SK-N-SH (cell line): Measurements from ENCODE around the gene RSU1. TPM values are rescaled to one million over a fixed set of nuclear protein-coding genes. Genes with fewer than 3 reads are reported as not detected.

Source experiments
- CTCF ChIA-PET: fragments of 300-600, 350-600 bp; formaldehyde crosslinking; extraction: SDS; loops from one replicate; lab custom pipeline; 2021; lab: Yijun Ruan, JAX
- POLR2A ChIA-PET: fragments of 350-600 bp; sonication (Branson Sonifier 250); formaldehyde crosslinking; extraction: SDS; loops from one replicate; lab custom pipeline; 2020; ENCODE audit warnings: antibody characterized with exemption, inconsistent platforms; lab: Yijun Ruan, JAX
- DNase-seq: peaks from one replicate; pipeline ENCODE4 v3.0.0; 2012
- H2AFZ ChIP-seq: fragments of 200-600 bp; sonication (generic); 2 replicates; pipeline ENCODE4 v1.8.1; 2016; ENCODE audit warnings: antibody characterized with exemption, mild to moderate bottlenecking, low read depth
- H3F3A ChIP-seq: fragments of 200-600 bp; sonication (generic); replicated peaks from 2 replicates; pipeline ENCODE3; 2016; ENCODE audit warnings: antibody characterized with exemption, mild to moderate bottlenecking; ENCODE audit not compliant: insufficient read depth
- H3K27ac ChIP-seq, 2 experiments: fragments of 200-500 bp in 1 of 2; fragments of 200-600 bp in 1 of 2; sonication (Bioruptor generic) in 1 of 2; sonication (generic), shearing (Covaris generic) in 1 of 2; 2 replicates each; pipeline versions ENCODE4 v1.5.1 to v1.6.1; 2014 to 2016; ENCODE audit warnings: low read depth in 2 of 2, inconsistent platforms in 1 of 2, low read length in 1 of 2, mild to moderate bottlenecking in 1 of 2, mixed read lengths in 1 of 2
- H3K27me3 ChIP-seq: fragments of 200-600 bp; sonication (generic), shearing (Covaris generic); 2 replicates; pipeline ENCODE4 v1.6.1; 2016; ENCODE audit warnings: mixed run types; ENCODE audit not compliant: insufficient read depth
- H3K36me3 ChIP-seq, 2 experiments: fragments of 200-500 bp in 1 of 2; fragments of 200-600 bp in 1 of 2; sonication (Bioruptor generic) in 1 of 2; sonication (generic) in 1 of 2; replicated peaks in 1 of 2; 2 replicates each; pipeline versions ENCODE3 to v1.5.1; 2014 to 2016; ENCODE audit warnings: low read length in 1 of 2, mild to moderate bottlenecking in 1 of 2; ENCODE audit not compliant: insufficient read depth in 2 of 2, control insufficient read depth in 1 of 2
- H3K4me1 ChIP-seq, 2 experiments: fragments of 200-500 bp in 1 of 2; fragments of 200-600 bp in 1 of 2; sonication (Bioruptor generic) in 1 of 2; sonication (generic), shearing (Covaris generic) in 1 of 2; 2 replicates each; pipeline versions ENCODE4 v1.5.1 to v1.6.1; 2014 to 2016; ENCODE audit warnings: low read depth in 1 of 2, low read length in 1 of 2, mixed run types in 1 of 2; ENCODE audit not compliant: insufficient read depth in 2 of 2, control insufficient read depth in 1 of 2
- H3K4me2 ChIP-seq: fragments of 200-600 bp; sonication (generic), shearing (Covaris generic); 2 replicates; pipeline ENCODE4 v1.6.1; 2017; ENCODE audit warnings: mixed run types
- H3K4me3 ChIP-seq, 2 experiments: fragments of 200-500 bp in 1 of 2; fragments of 200-600 bp in 1 of 2; sonication (Bioruptor generic) in 1 of 2; sonication (generic), shearing (Covaris generic) in 1 of 2; 2 replicates each; pipeline versions ENCODE4 v1.5.1 to v1.8.1; 2014 to 2016; ENCODE audit warnings: low read depth in 2 of 2, inconsistent platforms in 1 of 2, low read length in 1 of 2, mild to moderate bottlenecking in 1 of 2, mixed read lengths in 1 of 2, moderate library complexity in 1 of 2
- H3K79me2 ChIP-seq: fragments of 200-600 bp; sonication (generic); 2 replicates; pipeline ENCODE4 v1.8.1; 2017; ENCODE audit warnings: mild to moderate bottlenecking; ENCODE audit not compliant: insufficient read depth
- H3K9ac ChIP-seq: fragments of 200-600 bp; sonication (generic); 2 replicates; pipeline ENCODE4 v1.6.1; 2017; ENCODE audit warnings: mixed run types
- H3K9me2 ChIP-seq: fragments of 200-600 bp; sonication (generic); 2 replicates; pipeline ENCODE4 v1.6.1; 2017; ENCODE audit warnings: mixed run types
- H3K9me3 ChIP-seq: fragments of 200-600 bp; sonication (generic); 2 replicates; pipeline ENCODE4 v1.6.1; 2017; ENCODE audit warnings: mixed run types, mild to moderate bottlenecking, moderate library complexity
- H4K20me1 ChIP-seq: fragments of 200-600 bp; sonication (generic); 2 replicates; pipeline ENCODE4 v1.6.1; 2017; ENCODE audit warnings: mild to moderate bottlenecking, mixed run types; ENCODE audit not compliant: insufficient read depth
- CTCF ChIP-seq: fragments of 200-600 bp; sonication (generic); IDR thresholded peaks from 2 replicates; pipeline ENCODE4 v1.6.1; 2017; ENCODE audit warnings: antibody characterized with exemption, mild to moderate bottlenecking, moderate library complexity
- ELF1 ChIP-seq: IDR thresholded peaks from 2 replicates; pipeline ENCODE4 v1.4.0; 2012
- EP300 ChIP-seq, 2 experiments: IDR thresholded peaks; 2 replicates each; pipeline versions ENCODE4 v1.4.0 to v1.6.1; 2012; ENCODE audit warnings: borderline replicate concordance in 1 of 2, low read depth in 1 of 2, low read length in 1 of 2
- EZH2phosphoT487 ChIP-seq: fragments of 200-600 bp; sonication (generic); IDR thresholded peaks from 2 replicates; pipeline ENCODE4 v1.6.1; 2017; ENCODE audit warnings: low read depth, mixed run types, mild to moderate bottlenecking, antibody characterized with exemption, moderate library complexity, borderline replicate concordance
- JUND ChIP-seq: IDR thresholded peaks from 2 replicates; pipeline ENCODE4 v1.4.0; 2012
- MEF2A ChIP-seq: IDR thresholded peaks from 2 replicates; pipeline ENCODE4 v1.4.0; 2012; ENCODE audit warnings: low read depth, borderline replicate concordance
- MXI1 ChIP-seq: IDR thresholded peaks from 2 replicates; pipeline ENCODE4 v1.6.1; 2012; ENCODE audit warnings: mild to moderate bottlenecking, low read depth, low read length, improper control_type of control experiment
- NFIC ChIP-seq: IDR thresholded peaks from 2 replicates; pipeline ENCODE4 v1.4.0; 2012; ENCODE audit warnings: borderline replicate concordance
- PBX3 ChIP-seq: IDR thresholded peaks from 2 replicates; pipeline ENCODE4; 2012
- POLR2AphosphoS5 ChIP-seq: IDR thresholded peaks from 2 replicates; pipeline ENCODE4 v1.6.1; 2012; ENCODE audit warnings: low read depth, low read length
- RAD21 ChIP-seq: IDR thresholded peaks from 2 replicates; pipeline ENCODE4 v1.6.1; 2012; ENCODE audit warnings: mild to moderate bottlenecking, low read length
- RCOR1 ChIP-seq: fragments of 150-350 bp; IDR thresholded peaks from 2 replicates; pipeline ENCODE4 v1.6.1; 2017; ENCODE audit warnings: antibody characterized with exemption, low read length
- REST ChIP-seq: IDR thresholded peaks from 2 replicates; pipeline ENCODE4 v1.6.1; 2012; ENCODE audit warnings: mild to moderate bottlenecking, low read depth, low read length, moderate library complexity
- TCF12 ChIP-seq: IDR thresholded peaks from 2 replicates; pipeline ENCODE4 v1.4.0; 2012
- TEAD4 ChIP-seq: IDR thresholded peaks from 2 replicates; pipeline ENCODE4 v1.4.0; 2012; ENCODE audit warnings: mild to moderate bottlenecking, borderline replicate concordance; ENCODE audit not compliant: insufficient read depth
- USF2 ChIP-seq: fragments of 150-350 bp; IDR thresholded peaks from 2 replicates; pipeline ENCODE4 v1.6.1; 2017; ENCODE audit warnings: antibody characterized with exemption, low read length, low read depth, borderline replicate concordance
- WGBS: methylation state at CpG from one replicate; pipeline ENCODE4 v1.1.6; 2017; ENCODE audit warnings: low lambda C conversion rate; 5-methylcytosine and 5-hydroxymethylcytosine counted together
- polyA plus RNA-seq, 3 experiments: library from polyadenylated mRNA; depleted of rRNA; stranded (reverse); fragments of >200 nt; gene quantifications; 2 replicates each; pipeline ENCODE4 v1.2.3, GENCODE V29; 2012

The RSU1 gene
- polyA plus RNA-seq, 1 of the 3 experiments (the other 2 are of a cell fraction): 59.8 TPM

DNA sequence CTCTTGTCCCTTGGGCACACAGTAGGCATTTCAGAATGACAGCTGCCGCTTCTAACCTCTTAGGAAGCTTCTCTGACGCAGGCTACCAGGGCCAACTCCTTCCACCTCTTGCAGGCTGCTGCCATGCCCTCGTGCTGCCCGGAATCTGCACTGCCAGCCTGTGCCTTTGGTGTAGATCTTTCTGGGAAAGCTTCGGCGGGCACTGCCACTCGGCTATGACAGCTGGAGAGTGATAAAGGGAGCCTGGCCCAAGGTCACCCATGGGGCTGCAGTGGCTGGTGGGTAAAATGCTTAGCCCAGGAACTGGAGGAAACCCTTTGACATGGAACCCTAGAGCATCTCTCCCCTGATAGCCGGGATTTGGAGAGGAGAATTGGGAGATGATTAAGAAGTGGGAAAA is 217.6 kb downstream of the RSU1 start:
- Histone ChIP-seq H3K27me3 (no peaks in the 10 kb centered on the region), H3F3A (no peaks in the 10 kb centered on the region), H4K20me1 (0 out of 2 replicates have a peak, but pooled peaks cover 6% of the 10 kb centered on the region), H3K9me3 (no peaks in the 10 kb centered on the region), H2AFZ (no peak overlapping the region), H3K4me2 (no peak overlapping the region), H3K4me3 (no peak overlapping the region), H3K9ac (no peak overlapping the region), H3K27ac (no peak overlapping the region), H3K4me1 (no peaks in the 10 kb centered on the region), H3K9me2 (no peaks in the 10 kb centered on the region), H3K79me2 (no peaks in the 10 kb centered on the region), H3K36me3 (no peaks in the 10 kb centered on the region)
- POLR2A ChIA-PET: no interaction called here
- CTCF ChIA-PET: interaction anchor here (1.0 kb wide), 1 partner anchor 10 kb away, joined by 3 read pairs; no protein-coding TSS in a partner anchor
- 89% methylated on average over 7 of the region's 8 CpGs for WGBS
- TF ChIP-seq TCF12 (no peak), MEF2A (no peak), JUND (no peak), EZH2phosphoT487 (no peak), MXI1 (no peak), CTCF (no peak), USF2 (no peak), PBX3 (no peak), NFIC (no peak), EP300 (IDR thresholded peaks at IDR 0.05; ENCODE audit: borderline replicate concordance in 1 of 2, low read depth in 1 of 2, low read length in 1 of 2) (no peak), RCOR1 (no peak), POLR2AphosphoS5 (no peak), ELF1 (no peak)
- no peak for DNase-seq

GRCh38 chr10:16597656-16598055 is 219.6 kb downstream of the RSU1 start:
- ChIA-PET POLR2A (no interaction called here), CTCF (interaction anchor here (0.6 to 0.7 kb wide), 2 partner anchors 52 to 170 kb away, joined by 3 read pairs; no protein-coding TSS in a partner anchor)
- Histone ChIP-seq H2AFZ (no peak overlapping the region), H3K27me3 (no peaks in the 10 kb centered on the region), H4K20me1 (no peaks in the 10 kb centered on the region), H3F3A (no peaks in the 10 kb centered on the region), H3K9me3 (no peaks in the 10 kb centered on the region), H3K4me2 (no peak overlapping the region), H3K4me3 (no peak overlapping the region), H3K79me2 (no peaks in the 10 kb centered on the region), H3K36me3 (peaks cover 0 to 7% of the 10 kb centered on the region in 2 experiments), H3K27ac (no peak overlapping the region), H3K9ac (no peak overlapping the region), H3K9me2 (no peaks in the 10 kb centered on the region), H3K4me1 (no peaks in the 10 kb centered on the region)
- DNase-seq: no peak
- TF ChIP-seq REST (no peak), TCF12 (no peak), RAD21 (no peak), TEAD4 (no peak)
- WGBS: 73% methylated on average over 11 of the region's 11 CpGs
